Stimulated activated CD8-positive, alpha-beta memory T cell treated with anti-CD3 and anti-CD28 coated beads, Interleukin-7, amount 100 ng/mL, for 1 hour (primary cell): Measurements from ENCODE around the gene BCDIN3D.
A peak's percentile ranks its signal among the peaks of the same experiment; 100 is the strongest.
"Not testable (repeated sequence)": the region's sequence is repeated elsewhere in the genome, so short reads cannot be mapped to it uniquely, and the experiment has no call there.

Experiments used
- DNase-seq, 2 donors: peaks; one replicate each; pipeline ENCODE4 v3.0.0-alpha.2; 2020; ENCODE audit warnings: low read depth in 2 of 2

Gene BCDIN3D

DNA sequence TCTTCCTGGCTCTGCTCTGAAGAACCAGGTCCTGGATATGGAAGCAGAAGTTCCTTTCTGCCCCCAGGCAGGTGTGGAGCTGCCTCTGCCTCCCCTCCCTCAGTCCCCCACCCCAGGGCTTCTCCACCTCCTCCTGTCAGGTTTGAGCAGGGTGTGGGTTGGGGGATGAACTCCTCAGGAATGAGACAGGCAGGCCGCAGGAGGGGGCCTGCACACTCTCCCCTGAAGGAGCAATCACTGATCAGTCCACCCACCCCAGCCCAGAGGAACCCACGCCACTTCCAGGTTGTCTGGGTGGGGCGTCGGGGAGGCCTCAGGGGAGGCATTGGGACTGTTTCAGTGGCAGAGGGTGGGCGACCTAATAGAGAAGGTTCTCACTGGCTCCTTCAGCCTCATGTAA is 34.2 kb upstream of the BCDIN3D start:
- DNase-seq, result no peak

GRCh38 chr12:49876070-49876469 is 33.2 kb upstream of the BCDIN3D start:
- no peak for DNase-seq

GRCh38 chr12:49875115-49875720 is 32.3 kb upstream of the BCDIN3D start:
- no peak for DNase-seq

DNA sequence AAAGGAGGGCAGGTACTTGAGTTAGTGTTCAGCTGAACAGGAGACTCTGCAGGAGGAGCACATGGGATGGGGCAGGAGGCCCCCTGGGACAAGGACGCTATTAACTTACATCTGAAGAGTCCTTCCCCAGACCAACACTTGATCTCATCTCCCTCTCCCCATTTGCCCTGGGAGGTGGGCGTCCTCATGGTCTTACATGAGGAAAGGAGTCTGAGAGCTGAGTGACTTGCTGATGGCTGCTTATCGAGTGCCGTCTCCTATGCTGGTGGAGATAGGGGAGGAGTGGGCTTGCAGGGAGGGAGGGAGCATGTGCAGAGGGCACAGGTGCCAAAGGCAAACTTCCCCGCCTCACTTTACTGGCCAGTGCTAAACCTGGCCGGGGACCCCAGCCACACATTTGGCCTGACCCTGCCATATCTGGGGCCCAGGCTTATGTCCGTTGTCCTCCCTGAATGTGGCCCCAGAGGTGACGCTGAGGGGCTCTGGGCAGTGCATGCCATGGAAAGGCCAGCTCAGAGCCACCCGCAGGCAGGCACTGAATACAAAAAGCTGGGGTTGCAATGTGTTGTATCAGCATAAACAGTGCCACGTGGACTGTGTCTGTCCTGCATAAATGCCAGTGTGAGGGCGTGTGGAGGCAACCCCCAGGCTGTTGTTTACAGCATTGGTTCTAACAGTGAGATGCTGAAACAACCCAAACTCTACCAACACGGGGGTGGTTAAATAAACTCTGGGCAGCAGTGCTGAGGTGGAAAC is 31.4 kb upstream of the BCDIN3D start:
- no peak for DNase-seq

- DNase-seq, result no peak
These were observed 30.5 kb upstream of the BCDIN3D start for GRCh38 chr12:49873361-49873934.

DNA sequence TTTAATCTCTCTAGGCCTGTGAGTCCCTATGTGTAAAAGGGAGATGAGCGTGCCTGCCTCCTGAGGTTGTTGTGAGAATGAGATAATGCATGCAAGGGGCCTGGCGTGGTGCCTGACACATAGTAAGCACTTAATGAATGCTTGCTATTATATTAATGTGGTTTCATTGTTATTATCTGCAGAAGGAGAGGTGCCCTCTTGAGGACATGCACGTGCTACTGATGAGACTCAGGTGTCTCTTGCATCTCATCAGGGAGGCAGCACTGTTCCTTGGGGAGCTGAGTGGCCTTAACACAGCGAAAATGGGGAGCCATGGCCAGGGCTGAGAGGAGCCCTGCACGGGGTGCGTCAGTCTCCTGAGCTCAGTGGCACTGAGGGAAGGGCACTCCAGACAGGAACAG is 29.9 kb upstream of the BCDIN3D start:
- DNase-seq, result no peak

- no peak for DNase-seq
These were observed 29.5 kb upstream of the BCDIN3D start for GRCh38 chr12:49872381-49872780.

DNA sequence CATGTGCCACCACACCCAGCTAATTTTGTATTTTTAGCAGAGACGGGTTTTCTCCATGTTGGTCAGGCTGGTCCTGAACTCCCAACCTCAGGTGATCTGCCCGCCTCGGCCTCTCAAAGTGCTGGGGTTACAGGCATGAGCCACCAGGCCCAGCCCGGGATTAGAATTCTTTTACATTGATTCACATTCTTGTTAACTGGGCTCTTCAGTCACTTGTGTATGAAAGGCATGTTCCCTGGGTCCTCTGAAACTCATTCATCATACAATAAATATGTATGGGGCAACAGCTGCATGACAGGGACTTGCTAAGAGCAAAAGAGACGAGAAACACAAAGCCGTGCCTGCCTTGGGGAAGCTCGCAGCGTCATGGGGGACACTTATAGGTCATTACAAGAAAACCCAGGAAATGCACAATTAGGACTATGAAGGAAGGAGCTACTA is 28.9 kb upstream of the BCDIN3D start:
- DNase-seq, result not testable (repeated sequence)

GRCh38 chr12:49871263-49871561 is 28.3 kb upstream of the BCDIN3D start:
- no peak for DNase-seq

GRCh38 chr12:49870501-49871262 is 27.8 kb upstream of the BCDIN3D start:
- no peak for DNase-seq

DNA sequence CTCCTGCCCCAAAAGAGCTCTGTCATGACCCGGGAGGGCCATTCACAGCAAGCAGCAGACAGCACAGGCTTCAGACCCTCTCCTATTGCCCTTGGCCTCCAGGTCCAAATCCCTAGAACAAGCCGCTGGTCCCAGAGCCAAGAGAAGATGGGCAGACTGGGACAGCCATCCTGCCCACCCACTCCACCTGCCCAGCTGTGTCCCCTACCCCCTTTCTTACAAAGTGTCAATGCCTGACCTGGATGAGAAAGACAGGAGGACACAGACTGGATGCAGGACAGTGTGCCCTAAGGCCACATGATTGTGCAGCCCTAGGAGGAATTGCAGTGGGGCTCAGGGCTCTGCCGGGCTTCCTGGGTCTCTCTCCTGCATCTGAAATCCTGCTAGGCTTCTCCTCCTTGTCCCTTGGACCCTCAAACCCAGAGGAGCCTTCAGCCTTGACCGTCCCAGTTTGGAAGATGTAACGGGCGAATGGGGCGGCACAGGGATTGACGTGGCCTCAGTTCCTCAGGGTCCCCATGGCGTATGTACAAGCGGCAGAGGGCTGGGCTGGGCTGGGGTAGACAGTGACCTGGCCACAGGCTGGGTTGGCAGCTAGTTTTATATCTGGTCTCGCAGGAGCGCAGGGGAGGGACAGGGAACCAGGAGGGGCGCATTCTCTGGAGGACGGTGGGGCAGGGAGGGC is 27.1 kb upstream of the BCDIN3D start:
- DNase-seq, result no peak

DNA sequence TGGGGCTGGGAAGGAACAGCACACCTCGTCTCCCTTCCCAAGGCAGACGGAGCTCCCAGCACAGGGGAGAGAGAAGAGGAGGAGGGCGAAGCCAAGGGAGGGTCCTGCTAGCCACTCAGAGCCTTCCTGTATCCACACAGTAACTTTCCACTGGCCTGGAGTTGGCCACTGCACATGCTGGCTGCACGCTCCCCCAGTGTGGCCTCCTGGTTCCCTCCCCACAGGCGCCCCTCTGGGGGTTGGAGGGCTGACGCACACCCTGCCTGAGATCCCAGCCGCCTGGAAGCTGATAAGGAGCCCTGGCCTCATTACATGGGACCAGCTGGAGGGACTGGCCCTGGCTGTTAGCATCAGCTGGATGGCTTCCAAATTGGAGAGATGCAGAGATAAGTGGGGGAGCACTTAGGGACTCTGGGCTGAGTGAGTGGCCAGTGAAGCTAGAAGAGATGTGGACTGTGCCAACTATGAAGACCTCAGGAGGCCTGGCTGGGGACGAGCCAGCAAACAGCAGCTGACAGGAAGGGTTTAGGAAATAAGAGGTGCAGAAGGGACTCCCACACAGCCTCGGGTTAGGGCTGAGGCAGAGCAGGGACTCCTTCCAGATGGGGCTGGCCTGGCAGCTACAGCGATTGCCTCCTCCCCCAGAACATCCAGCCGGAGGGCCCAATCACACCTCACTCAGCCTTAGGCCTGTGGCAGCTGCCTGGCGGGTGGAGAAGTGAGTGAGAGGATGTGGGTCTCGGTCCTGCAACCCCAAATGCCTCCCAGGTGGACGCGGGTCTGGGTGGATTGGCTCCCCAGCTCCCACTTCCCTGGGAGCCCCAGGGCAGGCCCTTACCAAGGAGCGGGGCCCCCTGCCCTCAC is 26.3 kb upstream of the BCDIN3D start:
- DNase-seq, result no peak

- DNase-seq, result no peak
These were observed 25.5 kb upstream of the BCDIN3D start for GRCh38 chr12:49868449-49868848.

GRCh38 chr12:49867570-49868341 is 24.9 kb upstream of the BCDIN3D start:
- DNase-seq, result no peak

DNA sequence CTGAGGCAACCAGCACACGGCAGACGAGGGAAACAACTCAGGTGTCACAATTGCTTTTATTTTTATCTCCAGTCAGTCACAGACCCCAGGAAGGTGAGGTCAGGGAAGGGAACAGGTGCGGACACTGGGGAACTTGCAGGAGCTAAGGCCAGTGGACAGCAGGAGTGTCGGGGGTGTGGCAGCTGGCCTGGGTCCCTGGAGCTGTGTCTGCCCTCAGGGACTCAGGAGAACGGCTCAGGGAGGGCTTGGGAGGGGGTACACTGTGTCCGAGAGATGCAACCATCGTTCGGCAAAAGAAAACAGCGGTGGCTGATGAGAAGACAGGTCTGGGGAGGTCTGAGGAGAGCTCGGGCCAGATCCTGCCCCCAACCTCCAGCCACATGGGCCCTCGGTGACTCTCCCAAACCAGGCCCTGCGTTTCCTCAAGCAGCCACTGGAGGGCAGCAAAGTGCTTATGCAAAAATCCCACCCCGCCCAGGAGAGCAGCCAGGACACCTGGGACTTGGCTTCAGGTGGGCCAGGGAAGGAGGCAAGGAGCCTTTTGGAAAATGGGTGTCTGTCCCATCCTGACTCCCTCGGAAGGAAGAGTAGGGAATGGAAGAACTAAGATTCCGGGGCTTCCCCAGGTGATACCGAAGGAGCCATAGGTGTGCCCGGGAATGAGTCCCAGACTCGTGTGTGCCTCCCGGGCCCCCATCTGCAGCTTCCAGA is 24.1 kb upstream of the BCDIN3D start:
- peak; percentile 45 to 55 for DNase-seq

GRCh38 chr12:49865782-49866135 is 22.9 kb upstream of the BCDIN3D start:
- no peak for DNase-seq

DNA sequence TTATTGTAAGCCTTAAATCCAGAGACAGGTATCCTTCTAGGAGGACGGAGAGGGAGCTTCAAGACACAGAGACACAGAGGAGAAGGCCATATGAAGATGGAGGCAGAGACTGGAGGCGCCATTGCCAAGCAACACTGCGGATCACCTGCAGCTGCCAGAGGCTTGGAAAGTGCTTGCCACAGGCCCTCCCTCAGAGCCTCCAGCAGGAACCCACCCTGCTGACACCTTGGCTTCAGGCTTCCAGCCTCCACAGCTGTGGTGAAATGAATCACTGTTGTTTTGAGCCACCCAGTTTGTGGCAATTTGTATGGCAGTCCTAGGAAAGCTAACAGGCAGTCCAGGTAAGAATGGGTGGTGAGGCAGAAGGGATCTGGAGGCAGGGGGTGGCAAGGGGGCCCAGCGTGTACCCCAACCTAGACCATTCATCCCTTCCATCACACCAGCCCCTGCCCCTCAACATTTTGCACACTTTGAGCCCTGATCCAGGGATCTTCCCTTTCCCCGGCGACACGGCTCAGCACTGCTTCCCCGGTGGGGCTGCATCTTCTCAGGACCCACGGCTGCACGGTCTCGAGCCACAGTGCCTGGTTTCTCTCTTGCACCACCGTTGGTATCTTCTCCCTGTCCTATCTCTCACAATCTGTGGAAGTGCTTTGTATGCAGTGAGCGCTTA is 22.3 kb upstream of the BCDIN3D start:
- DNase-seq, result no peak

DNA sequence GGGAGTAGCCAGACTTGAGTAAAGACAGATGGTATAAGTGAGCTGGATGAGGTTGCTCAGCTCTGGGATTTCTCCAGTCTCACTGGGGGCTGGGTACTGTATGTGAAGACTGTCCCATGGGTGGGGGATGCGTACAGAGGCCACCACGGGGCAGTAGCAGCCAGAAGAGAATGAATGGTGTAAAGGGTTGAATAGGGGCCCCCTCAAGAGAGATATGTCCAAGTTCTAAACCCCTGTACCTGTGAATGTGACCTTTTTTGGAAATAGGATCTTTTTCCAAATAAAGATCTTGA is 21.8 kb upstream of the BCDIN3D start:
- no peak for DNase-seq
